Measurements from ENCODE around the gene RIIAD1. TPM values are rescaled to one million over a fixed set of nuclear protein-coding genes. Genes with fewer than 3 reads are reported as not detected.

Gene RIIAD1
- total RNA-seq, 1 experiment from 2014 or later, result 0.12 TPM

- H3K9me3 ChIP-seq (ENCODE audit: control insufficient read depth in 1 of 2, insufficient read depth in 1 of 2, low read depth in 1 of 2, low read length in 2 of 2), result no peaks in the 10 kb centered on the region
- RAD21 ChIA-PET (ENCODE audit: low non-redundant PET in 1 of 2, low total read pairs in 2 of 2, uncharacterized antibody in 2 of 2, unreplicated experiment in 2 of 2), result interaction anchor here in 1 of 2 experiments (0.5 kb wide), 1 partner anchor 451 kb away, joined by 3 read pairs; no protein-coding TSS in a partner anchor
- DNase-seq (ENCODE audit: low read depth, low spot score) (no peak), ATAC-seq (no peak)
- no peak overlapping the region for H2AFZ ChIP-seq (ENCODE audit: low read depth, low read length, poor library complexity, severe bottlenecking)
- no peak overlapping the region for H3K9ac ChIP-seq (ENCODE audit: low read length)
- H3K4me1 ChIP-seq (ENCODE audit: control insufficient read depth in 1 of 2, insufficient read depth in 2 of 2, low read length in 2 of 2), result no peaks in the 10 kb centered on the region; a peak in 1 of 4 replicates
- TF ChIP-seq EZH2 (IDR thresholded peaks at IDR 0.05) (no peak), ZNF274 (IDR thresholded peaks at IDR 0.05; ENCODE audit: low read depth, low read length) (no peak)
- H3K79me2 ChIP-seq (ENCODE audit: insufficient read depth, low read length), result no peaks in the 10 kb centered on the region
- no TSS peak for BruUV-seq (replicated peaks)
- H4K20me1 ChIP-seq (ENCODE audit: insufficient read depth), result no peaks in the 10 kb centered on the region
- no peaks in the 10 kb centered on the region for H3K9me2 ChIP-seq (ENCODE audit: insufficient read depth)
- no peak overlapping the region for H3K4me3 ChIP-seq (replicated peaks in 1 of 2; ENCODE audit: low read depth in 1 of 2, low read length in 2 of 2)
- H3K4me2 ChIP-seq (ENCODE audit: low read length), result no peak overlapping the region
- no peaks in the 10 kb centered on the region for H3K27me3 ChIP-seq (ENCODE audit: insufficient read depth, low read length)
- H3K27ac ChIP-seq (ENCODE audit: low read depth, low read length), result no peak overlapping the region
- intact Hi-C loops (cut with micrococcal nuclease), result no loop called here
- POLR2A ChIA-PET, result no interaction called here
- peaks cover 7 to 20% of the 10 kb centered on the region in 2 experiments for H3K36me3 ChIP-seq (ENCODE audit: control insufficient read depth in 1 of 2, insufficient read depth in 2 of 2, low read length in 2 of 2)
- CTCF ChIA-PET, result no interaction called here
Observed at GRCh38 chr1:151756291-151756690, 35.0 kb downstream of the RIIAD1 start.

GRCh38 chr1:151759241-151759640, 37.9 kb downstream of the RIIAD1 start:
- Histone ChIP-seq H3K4me2 (ENCODE audit: low read length) (no peak overlapping the region), H3K27me3 (ENCODE audit: insufficient read depth, low read length) (no peaks in the 10 kb centered on the region), H3K36me3 (ENCODE audit: control insufficient read depth in 1 of 2, insufficient read depth in 2 of 2, low read length in 2 of 2) (peaks cover 7 to 30% of the 10 kb centered on the region in 2 experiments), H3K9me2 (ENCODE audit: insufficient read depth) (no peaks in the 10 kb centered on the region), H3K4me3 (replicated peaks in 1 of 2; ENCODE audit: low read depth in 1 of 2, low read length in 2 of 2) (no peak overlapping the region), H2AFZ (ENCODE audit: low read depth, low read length, poor library complexity, severe bottlenecking) (no peak overlapping the region), H3K79me2 (ENCODE audit: insufficient read depth, low read length) (peaks cover 15% of the 10 kb centered on the region), H3K27ac (ENCODE audit: low read depth, low read length) (no peak overlapping the region), H3K9ac (ENCODE audit: low read length) (no peak overlapping the region), H3K9me3 (ENCODE audit: control insufficient read depth in 1 of 2, insufficient read depth in 1 of 2, low read depth in 1 of 2, low read length in 2 of 2) (no peaks in the 10 kb centered on the region), H4K20me1 (ENCODE audit: insufficient read depth) (no peaks in the 10 kb centered on the region), H3K4me1 (ENCODE audit: control insufficient read depth in 1 of 2, insufficient read depth in 2 of 2, low read length in 2 of 2) (peaks cover 4 to 13% of the 10 kb centered on the region in 2 experiments; a peak in 3 of 4 replicates)
- DNase-seq (ENCODE audit: low read depth, low spot score) (no peak), ATAC-seq (no peak)
- RAD21 ChIA-PET (ENCODE audit: low non-redundant PET in 1 of 2, low total read pairs in 2 of 2, uncharacterized antibody in 2 of 2, unreplicated experiment in 2 of 2), result no interaction called here
- no TSS peak for BruUV-seq (replicated peaks)
- intact Hi-C loops (cut with micrococcal nuclease), result no loop called here
- POLR2A ChIA-PET, result no interaction called here
- CTCF ChIA-PET, result no interaction called here
- TF ChIP-seq ZFX (IDR thresholded peaks at IDR 0.05), result no peak
- no peak for TF ChIP-seq ATF3 (IDR thresholded peaks at IDR 0.05)
- no peak for TF ChIP-seq EZH2phosphoT487 (IDR thresholded peaks at IDR 0.05; ENCODE audit: borderline replicate concordance)
- no peak for TF ChIP-seq MAX (IDR thresholded peaks at IDR 0.05)
- no peak for TF ChIP-seq EGR1 (IDR thresholded peaks at IDR 0.05; ENCODE audit: low read depth)
